Activated CD8-positive, alpha-beta memory T cell treated with anti-CD3 and anti-CD28 coated beads, Interleukin-2, amount 50 U/mL, for 48 hours (primary cell): Measurements from ENCODE around the gene PGPEP1.
"Not testable (repeated sequence)": the region's sequence is repeated elsewhere in the genome, so short reads cannot be mapped to it uniquely, and the experiment has no call there.

Source experiments
- DNase-seq: peaks from one replicate; pipeline ENCODE4 v3.0.0-alpha.2; 2020

Gene PGPEP1

DNA sequence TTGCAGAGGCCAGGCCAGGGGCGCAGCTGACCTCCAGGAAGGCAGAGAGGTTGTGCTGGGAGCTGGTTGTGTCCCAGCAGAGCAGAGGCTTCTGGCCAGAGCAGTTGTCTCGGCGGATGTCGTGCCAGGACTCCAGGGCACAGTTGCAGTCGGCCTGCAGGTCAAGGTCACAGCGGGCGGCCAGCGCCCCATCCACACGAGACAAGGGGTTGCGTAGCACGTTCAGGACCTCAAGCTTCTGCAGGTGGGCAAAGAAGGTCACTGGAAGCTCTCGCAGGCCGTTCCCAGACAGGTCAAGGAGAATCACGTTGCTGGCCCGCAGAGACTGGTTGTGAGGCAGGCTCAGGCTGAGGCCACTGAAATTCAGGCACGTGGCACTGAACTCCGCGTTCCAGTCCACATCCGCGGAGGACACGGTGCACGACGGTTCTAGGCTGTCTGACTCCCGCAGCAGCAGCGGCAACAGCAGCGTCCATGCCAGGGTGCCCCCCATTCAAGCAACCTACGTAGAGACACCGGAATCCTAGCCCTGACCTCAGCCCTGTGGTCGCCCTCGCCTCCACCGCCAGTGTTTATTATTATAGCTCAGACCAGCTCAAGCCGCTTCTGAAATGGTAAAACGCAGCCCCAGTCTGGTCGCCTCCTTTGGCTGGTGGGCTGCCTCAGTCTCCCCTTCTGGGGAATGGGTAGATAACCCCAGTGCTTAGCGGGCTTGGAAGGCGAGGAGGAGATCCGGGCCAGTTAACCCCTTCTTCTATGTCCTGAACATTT, 56.3 kb downstream of the PGPEP1 start:
- no peak for DNase-seq

DNA sequence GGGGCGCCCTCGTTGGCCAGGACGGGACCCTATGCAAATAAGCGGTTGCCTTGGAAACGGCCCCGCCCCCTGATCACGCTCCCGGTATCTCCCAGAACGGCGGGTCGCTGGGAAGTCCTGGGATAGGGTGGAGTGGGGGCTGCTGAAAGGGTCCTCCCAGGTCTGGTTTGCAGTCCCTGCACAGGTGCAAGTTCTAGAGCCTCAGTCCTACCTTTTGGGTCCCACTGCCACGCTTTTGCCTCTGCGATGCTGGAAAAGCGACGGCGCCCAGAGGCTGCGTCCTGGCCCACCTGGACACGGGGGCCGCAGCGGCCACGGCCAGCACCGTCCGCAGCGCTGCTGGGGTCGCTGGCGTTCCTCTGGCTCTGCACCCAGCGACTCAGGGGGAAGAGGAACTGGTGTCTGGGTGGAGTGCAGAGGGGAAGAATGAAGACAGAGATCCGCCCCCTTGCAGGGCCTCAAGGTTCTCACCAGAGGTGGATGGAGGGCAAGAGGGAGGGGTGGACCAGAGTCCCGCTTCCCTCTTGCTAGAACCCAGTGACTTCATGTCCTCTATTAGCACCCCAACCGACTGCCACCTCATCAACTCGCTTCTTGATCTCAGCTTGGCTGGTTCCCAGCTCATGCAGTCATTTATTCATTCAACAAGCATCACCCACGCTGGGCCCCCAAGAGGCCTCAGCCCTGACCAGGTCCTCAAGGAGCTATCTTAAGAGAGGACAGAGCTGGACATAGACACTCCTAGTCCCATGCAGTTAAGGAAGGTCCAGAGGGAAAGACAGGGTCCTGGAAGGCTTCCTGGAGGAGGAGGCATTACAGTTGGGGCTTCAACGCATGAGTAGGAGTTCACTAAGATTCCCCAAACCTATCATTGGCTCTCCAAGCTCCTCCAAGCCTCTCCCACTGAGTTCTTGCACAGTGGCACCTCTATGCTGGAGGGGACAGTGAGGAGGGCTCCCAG, 57.1 kb downstream of the PGPEP1 start, which contains the start of gene LRRC25:
LRRC25 (minus strand) TSS at position 381 of the 961 bp plus-strand sequence. CDS start 659 bp downstream, outside the sequence.
- DNase-seq, result no peak

DNA sequence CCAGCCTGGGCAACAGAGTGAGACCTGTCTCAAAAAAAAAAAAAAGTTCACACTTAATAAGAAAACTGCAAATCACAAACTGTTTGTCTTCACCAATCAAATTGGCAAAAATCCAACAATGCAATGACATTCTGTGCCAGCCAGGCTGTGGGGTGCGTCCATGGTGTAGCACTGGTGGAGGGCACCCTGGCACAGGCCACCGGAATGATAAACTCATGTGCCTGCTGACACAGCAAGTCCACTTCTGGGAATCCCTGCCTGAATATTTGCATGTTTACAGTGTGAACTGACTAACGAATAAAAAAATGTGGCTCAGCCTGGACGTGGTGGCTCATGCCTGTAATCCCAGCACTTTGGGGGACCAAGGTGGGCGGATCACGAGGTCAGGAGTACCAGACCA, 58.6 kb downstream of the PGPEP1 start:
- no peak for DNase-seq

DNA sequence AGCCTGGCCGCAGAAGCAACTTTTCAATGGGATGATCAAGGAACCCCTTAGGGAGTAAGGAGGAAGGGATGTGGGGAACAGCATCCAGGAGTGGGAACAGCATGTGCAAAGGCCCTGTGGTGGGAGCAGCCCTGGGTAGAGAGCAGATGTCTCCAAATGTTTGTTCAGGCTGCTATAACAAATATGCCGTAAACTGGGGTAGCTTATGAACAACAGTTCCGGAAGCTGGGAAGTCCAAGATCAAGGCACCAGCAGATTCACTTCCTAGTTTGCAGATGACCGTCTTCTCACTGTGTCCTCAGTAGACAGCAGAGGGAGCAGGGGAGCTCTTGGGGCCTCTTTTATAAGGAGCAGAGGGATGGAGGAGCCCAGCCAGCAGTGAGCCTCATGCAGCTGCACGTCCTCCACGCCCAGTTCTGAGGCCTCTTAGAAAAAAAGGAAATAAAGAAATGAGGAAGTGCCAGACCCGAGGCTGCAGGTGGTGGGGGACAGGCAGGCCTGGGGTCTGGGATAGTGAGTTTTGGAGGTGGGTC, 61.2 kb downstream of the PGPEP1 start:
- no peak for DNase-seq

DNA sequence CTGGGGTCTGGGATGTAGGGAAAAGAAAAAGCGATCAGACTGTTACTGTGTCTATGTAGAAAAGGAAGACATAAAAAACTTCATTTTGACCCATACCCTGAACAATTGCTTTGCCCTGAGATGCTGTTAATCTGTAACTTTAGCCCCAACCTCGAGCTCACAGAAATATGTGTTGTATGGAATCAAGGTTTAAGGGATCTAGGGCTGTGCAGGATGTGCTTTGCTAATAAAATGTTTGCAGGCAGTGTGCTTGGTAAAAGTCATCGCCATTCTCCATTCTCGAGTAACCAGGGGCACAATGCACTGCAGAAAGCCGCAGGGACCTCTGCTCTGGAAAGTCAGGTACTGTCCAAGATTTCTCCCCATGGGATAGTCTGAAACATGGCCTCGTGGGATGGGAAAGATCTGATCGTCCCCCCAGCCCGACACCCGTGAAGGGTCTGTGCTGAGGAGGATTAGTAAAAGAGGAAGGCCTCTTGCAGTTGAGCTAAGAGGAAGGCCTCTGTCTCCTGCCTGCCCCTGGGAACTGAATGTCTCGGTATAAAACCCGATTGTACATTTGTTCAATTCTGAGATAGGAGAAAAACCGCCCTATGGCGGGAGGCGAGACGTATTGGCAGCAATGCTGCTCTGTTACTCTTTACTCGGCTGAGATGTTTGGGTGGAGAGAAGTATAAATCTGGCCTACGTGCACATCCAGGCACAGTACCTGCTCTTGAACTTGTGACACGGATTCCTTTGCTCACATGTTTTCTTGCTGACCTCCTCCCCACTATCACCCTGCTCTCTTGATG, 62.3 kb downstream of the PGPEP1 start:
- DNase-seq, result not testable (repeated sequence)

DNA sequence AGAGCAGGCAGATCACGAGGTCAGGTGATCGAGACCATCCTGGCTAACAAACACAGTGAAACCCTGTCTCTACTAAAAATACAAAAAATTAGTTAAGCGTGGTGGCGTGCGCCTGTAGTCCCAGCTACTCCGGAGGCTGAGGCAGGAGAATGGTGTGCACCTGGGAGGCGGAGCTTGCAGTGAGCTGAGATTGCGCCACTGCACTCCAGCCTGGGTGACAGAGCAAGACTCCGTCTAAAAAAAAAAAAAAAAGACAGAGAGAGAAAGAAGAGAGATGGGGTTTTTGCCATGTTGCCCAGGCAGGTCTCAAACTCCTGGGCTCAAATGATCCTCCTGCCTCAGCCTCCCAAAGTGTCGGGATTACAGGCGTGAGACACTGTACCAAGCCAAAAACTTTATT, 65.4 kb downstream of the PGPEP1 start:
- DNase-seq, result not testable (repeated sequence)

DNA sequence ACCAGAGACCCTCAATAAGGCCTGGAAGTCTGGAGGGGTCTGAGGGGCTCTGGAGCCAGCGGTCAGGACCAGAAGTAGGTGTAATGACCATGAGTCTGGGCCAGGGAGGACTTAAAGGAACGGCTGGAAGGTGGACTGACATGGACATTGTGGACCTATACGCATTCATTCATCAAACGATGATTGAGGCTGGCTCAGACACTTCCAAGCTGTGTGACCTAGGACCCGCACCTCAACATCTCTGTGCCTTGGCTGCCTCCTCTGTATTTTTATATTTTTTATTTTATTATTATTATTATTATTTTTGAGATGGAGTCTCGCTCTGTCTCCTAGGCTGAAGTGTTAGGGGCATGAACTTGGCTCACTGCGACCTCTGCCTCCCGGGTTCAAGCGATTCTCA, 66.4 kb downstream of the PGPEP1 start:
- no peak for DNase-seq

DNA sequence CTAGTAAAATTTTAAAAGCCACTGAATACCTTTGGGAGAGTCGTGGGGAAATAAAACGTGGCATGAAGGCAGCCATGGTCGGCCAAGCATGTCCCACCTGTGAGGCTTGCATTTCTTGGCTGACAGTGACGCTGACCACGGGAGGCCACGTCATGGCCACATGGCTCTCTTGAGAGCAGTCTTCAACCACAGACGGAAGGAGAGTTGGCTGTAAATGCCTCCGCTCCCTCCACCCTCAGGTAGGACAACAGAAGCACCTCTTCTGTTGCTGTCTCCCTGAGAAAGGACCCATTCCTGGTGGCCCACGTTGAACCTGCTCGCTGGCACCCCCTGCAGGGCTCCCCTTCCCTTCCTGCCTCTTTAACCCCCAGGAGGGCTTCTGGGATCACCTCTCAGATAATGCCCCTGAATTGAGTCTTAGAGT, 67.7 kb downstream of the PGPEP1 start:
- DNase-seq, result peak; percentile 64

DNA sequence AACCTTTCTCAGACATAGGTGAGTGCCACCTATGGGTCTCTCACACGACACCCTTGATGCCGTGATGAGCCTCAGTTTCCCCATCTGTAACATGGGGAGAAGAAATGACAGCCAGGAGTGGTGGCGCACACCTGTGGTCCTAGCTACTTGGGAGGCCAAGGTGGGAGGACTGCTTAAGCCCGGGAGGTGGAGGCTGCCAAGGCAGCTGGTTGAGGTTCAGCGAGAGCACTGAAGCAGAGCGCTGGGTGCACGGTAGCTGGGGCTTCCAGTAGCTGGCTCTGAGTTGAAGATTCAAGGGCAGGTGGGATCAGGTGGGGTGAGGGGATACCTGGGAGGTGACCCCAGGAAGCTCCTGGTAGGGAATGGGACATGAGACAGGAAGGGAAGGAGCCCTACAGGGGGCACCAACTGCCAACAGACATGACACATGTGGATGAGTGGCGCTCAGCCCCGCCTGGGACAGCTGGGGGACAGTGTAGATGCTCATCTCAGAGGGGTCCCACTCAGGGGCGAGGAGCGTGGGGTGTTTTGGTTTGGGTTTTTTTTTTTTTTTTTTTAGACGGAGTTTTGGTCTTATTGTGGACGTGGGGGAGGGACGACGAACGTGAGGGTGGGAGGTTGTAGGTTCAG, 72.3 kb downstream of the PGPEP1 start:
- no peak for DNase-seq

DNA sequence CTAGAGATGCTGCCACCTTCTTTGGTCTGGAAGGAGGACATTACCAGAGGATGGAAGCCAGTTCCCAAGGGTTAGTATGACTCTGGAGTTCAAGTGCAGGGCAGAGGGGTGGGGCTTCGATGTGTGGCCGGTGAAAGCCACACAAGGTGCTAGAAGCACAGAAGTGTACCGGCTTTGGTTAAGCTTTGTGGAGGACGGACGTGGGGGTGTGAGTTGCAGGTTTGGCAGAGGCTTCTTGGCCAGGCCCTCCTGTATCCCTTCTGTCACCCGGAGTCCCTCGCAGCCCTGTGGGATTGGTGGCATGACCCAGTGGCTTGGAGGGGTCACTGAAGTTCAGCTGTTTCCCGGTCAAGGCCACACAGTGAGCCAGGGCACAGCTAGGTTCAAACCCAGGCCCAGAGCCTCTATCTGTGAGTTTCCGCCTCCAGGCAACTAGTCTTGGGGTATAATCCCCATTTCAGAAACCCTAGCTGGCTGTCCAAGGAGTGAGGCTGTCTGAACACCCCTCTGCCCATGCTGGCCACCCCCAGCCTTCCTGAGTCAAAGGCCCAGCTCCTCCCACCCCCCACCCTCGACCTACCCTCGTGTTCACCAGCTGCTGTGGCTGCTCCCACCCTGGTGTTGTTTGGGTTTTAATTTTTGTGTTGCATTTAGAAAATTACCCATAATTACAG, 74.2 kb downstream of the PGPEP1 start:
- no peak for DNase-seq

DNA sequence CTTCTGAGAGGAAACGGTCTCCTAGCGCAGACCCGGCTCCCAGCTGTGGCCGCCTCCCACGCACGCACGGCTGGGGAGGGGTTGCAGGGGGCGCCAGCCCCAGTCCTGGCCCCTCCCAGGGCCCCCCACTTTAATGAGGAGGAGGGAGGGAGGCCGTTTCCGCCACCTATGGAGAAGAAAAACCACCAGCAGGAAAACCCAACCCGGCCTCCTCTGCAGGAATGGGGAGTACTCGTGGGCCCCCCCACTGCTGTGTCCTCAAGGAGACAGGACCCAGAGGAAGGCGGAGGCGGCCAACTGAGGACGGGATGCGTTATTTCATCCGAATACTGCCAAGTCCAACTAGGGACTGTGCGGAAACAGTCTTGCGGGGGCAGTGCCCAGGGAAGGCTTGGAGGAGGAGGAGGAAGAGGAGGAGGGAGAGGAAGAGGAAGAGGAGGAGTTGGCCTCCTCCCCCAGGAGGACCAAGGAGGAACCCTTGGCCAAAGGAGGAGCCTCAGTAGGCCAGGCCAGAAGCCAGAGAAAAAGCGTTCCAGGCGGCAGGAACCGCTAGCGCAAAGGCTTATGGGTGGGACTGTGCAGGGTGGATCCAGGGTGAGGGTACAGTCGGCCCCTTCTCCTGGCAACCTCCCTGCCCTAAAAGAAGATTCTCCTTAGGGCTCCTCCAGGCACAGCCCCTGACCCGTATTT, 74.9 kb downstream of the PGPEP1 start:
- DNase-seq, result peak; percentile 59

DNA sequence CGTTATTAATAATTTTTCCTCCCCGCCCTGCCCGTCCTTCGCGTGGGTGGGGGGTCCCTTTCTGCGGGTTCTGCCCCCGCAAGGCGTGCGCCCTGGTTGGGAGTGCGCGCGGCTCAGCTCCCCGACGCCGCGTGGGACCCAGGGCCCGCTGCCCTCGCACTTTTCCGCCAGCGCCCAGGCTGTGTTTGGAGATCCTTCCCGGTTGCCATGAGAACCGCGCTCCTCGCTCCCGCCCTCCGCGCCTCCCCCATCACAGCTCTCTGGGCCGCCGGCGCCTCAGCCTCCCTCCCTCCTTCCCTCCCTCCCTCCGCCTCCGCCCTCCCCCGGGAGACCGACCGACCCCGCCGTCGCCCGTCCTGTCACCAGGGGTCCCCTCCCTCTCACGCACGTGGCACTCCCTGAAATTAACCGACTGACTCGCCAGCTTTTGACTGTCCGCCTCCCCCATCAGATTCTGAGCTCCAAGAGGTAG, 76.4 kb downstream of the PGPEP1 start:
- DNase-seq, result peak; percentile 82

DNA sequence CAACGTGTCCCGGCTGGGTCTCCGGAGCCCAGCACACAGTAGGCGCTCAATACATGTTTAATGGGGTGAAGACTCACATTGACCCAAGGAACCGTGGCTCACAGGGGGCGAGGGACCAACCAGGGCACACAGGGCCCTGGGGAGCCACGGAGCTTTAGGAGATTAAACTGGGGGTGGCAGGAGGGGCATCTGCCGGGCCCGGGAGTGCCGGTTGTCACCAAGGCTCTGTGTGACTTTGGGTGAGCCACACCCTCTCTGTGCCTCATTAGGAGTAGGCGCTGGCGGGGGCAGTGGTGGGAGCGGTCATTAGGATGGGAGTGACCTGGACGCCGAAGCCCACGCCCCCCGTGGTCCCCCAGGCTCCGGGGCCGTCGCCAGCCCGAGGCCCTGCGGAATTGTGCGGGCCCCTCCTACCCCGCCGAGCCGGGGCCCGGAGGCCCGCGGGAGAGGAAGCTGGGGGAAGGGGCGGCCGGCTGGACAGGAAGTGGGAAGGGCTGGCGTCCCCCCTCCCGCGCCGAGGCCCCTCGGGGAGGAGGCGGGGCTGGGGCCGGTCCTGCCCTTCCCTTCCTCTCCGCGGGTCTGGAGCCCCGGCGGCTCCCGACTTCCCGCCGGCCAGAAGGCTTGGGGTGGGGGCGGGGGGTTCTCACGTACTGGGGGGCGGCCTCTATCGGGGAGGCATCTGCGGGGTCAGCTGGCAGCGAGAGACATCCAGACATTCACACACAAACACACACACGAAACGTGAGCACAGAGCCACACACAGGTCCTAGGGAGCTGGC, 77.0 kb downstream of the PGPEP1 start:
- peak; percentile 71 for DNase-seq

DNA sequence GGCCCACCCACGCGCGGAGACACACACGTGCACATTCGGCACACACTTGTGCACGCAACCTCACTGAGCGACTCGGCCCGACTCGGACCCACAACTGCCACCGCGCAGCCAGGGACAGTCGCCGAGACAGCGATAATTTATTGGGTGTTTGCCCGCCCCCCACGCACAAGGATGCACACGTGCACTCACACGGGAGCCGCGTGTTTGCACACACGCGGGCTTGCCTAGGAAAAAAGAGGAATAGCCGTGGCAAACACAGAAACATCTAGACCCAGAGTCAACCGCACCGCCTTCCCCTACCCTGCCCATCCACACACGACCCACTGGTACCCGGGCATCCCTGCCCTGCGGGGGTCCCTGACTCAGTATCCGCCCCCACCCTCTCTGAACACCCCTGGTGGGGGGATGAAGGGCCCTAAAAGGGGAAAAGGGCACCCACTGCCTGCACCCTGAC, 77.7 kb downstream of the PGPEP1 start:
- DNase-seq, result peak; percentile 73

DNA sequence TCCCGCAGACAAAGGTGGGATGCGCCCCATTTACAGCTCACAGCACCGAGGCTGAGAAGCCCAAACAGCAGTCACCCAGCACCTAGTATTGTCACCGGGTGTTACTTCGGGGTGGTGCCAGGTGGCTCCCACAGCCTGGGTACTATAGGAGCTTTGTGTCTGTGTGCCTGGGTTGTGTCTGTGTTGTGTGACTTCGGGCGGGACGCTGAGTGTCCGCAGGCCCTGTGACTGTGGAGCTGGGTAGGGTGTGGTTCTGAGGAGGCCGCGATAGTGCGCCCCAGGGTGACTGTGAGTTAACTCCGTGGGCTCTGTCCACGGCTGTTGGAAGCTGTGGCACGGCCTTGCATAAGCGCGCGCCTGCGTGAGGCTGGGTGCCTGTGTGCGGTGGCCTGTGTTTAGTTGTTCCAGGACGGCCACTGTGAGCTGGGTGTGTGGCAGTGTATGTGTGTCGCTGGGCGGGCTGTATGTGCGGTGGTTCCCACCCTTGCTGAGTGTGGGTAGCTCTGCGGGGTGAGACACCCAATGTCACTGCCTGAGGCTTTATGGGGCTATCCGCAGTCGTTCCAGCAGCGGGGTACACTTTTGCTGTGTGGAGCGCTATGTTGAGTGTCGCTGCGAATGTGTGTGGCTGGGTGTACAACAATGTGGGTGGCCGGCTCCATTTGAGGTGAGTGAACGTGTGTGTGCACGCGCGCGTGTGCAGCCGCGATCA, 78.2 kb downstream of the PGPEP1 start:
- DNase-seq, result peak; percentile 70

DNA sequence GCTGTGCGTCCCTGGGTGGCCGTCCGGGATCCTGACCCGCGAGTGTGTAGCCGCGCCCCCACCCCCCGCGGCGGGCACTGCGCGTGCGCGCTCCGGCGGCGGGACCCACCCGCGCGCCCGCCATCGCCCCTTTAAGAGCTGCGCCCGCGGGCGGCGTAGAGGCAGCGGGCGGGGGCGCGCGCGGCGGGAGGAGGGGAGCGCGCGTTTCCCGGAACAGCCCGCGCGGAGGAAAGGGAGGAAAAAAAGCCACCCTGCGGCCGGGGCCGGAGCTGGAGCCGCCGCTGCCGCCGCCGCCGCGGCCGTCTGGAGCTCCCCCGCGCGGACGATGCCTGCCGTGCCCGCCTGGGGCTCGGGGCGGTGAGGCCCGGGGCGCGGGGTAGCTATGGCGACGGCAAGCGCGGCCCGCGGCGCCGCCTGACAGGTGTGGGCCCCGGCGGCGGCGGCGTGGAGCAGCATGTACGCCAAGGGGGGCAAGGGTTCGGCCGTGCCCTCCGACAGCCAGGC, 78.8 kb downstream of the PGPEP1 start, which contains the start of gene SSBP4:
SSBP4 (plus strand) TSS at position 204 of the 504 bp plus-strand sequence; CDS start at position 455, 251 bp downstream.
- peak; percentile 88 for DNase-seq
